Upper lobe of left lung (tissue), 6 donors: ENCODE measurements around the gene MTFP1. TPM values are rescaled to one million over a fixed set of nuclear protein-coding genes. Genes with fewer than 3 reads are reported as not detected.

Experiments used
- ATAC-seq, 2 donors: fragments of 200-7000 bp; cut with Tn5 transposase; one replicate each; pipeline ENCODE4 v1.9.1; 2022; ENCODE audit warnings: mild to moderate bottlenecking in 2 of 2, moderate library complexity in 2 of 2; ENCODE audit not compliant: low FRiP score in 2 of 2
- DNase-seq, 2 donors: peaks; one replicate each; pipeline ENCODE4 v3.0.0-alpha.2; 2019 to 2020
- H3K27ac ChIP-seq, 4 donors: fragments of 200-600 bp; sonication (generic); one replicate each; pipeline ENCODE4 v1.5.1; 2016 to 2019
- H3K27me3 ChIP-seq, 4 donors: fragments of 200-600 bp; sonication (generic); one replicate each; pipeline ENCODE4 v1.5.1; 2017 to 2019
- H3K36me3 ChIP-seq, 4 donors: fragments of 200-600 bp; sonication (generic); one replicate each; pipeline ENCODE4 v1.5.1; 2016 to 2019
- H3K4me1 ChIP-seq, 4 donors: fragments of 200-600 bp; sonication (generic); one replicate each; pipeline ENCODE4 v1.5.1; 2018 to 2019
- H3K4me3 ChIP-seq, 4 donors: fragments of 200-600 bp; sonication (generic); one replicate each; pipeline ENCODE4 v1.5.1; 2017 to 2019; ENCODE audit warnings: mild to moderate bottlenecking in 2 of 4, moderate library complexity in 1 of 4
- H3K9me3 ChIP-seq, 4 donors: fragments of 200-600 bp; sonication (generic); one replicate each; pipeline ENCODE4 v1.5.1; 2018 to 2019
- EP300 ChIP-seq, 4 donors: sonication (generic); formaldehyde crosslinking; IDR thresholded peaks; one replicate each; pipeline ENCODE4 v1.5.1; 2017; ENCODE audit warnings: antibody characterized with exemption in 4 of 4, control low read depth in 2 of 4
- POLR2A ChIP-seq, 4 donors: fragments of 450-650 bp; IDR thresholded peaks; one replicate each; pipeline ENCODE4 v1.5.1; 2016 to 2017; ENCODE audit warnings: antibody characterized with exemption in 4 of 4, mild to moderate bottlenecking in 2 of 4
- POLR2AphosphoS5 ChIP-seq, 2 donors: sonication (generic); formaldehyde crosslinking; IDR thresholded peaks; one replicate each; pipeline ENCODE4 v1.5.1; 2017; ENCODE audit warnings: antibody characterized with exemption in 2 of 2
- WGBS, 2 donors: methylation state at CpG; one replicate each; pipeline ENCODE4 v1.1.5; 2017 to 2018; 5-methylcytosine and 5-hydroxymethylcytosine counted together
- total RNA-seq, 6 donors: library from RNA; depleted of rRNA in 4 of 6; stranded (reverse); fragments of >200 nt in 4 of 6; gene quantifications; one replicate each; pipeline versions ENCODE4 v1.1.0 to v1.2.1, GENCODE V29; 2016 to 2021
- TF ChIP-seq, protein P1 (sequence below), 6 experiments: fragments of 450-650 bp in 4 of 6; fragments of 200-600 bp in 2 of 6; sonication (generic) in 2 of 6; IDR thresholded peaks; one replicate each; pipeline ENCODE4 v1.5.1; 2016 to 2019; ENCODE audit warnings: antibody characterized with exemption in 6 of 6
- donor health status: DM: no; HTN: no; CAD: no; lungs with moderate emphysema.
- donor health status: DM: no; HTN: yes; CAD: no; lungs with severe emphysema.

Gene MTFP1
- total RNA-seq, 6 donors from 2014 or later, result 5.8 to 28.4 (median 12.8) TPM

DNA sequence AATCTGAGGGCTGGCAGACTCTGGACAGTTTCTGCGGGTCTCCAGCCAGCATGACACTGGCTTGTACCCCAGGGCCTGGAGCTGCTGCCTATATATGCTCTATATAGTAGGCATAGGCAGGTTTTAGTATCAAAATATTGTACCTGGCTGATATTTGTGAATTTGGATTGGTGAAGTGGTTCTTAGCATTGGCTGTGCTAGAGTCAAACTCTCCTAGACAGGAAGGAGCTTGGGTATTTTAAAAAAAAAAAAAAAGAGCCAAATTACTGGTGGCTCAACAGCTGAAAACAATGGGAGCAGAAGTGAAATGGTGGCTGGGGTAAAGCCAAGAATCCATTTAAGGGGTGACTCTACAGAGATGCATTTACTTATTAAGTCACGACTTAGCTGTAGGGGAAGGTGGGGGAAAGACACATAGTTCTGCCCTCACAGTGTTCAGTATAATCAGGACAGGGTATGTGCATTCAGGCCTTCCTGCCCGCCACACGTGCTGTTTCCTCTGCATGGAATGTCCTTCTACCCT, 11.0 kb upstream of the MTFP1 start:
- H3K27me3 ChIP-seq, result no peaks in the 10 kb centered on the region
- DNase-seq, result no peak
- TF ChIP-seq POLR2A (IDR thresholded peaks at IDR 0.05) (no peak), POLR2AphosphoS5 (IDR thresholded peaks at IDR 0.05) (no peak), EP300 (IDR thresholded peaks at IDR 0.05) (no peak)
- TF ChIP-seq, protein P1, sequence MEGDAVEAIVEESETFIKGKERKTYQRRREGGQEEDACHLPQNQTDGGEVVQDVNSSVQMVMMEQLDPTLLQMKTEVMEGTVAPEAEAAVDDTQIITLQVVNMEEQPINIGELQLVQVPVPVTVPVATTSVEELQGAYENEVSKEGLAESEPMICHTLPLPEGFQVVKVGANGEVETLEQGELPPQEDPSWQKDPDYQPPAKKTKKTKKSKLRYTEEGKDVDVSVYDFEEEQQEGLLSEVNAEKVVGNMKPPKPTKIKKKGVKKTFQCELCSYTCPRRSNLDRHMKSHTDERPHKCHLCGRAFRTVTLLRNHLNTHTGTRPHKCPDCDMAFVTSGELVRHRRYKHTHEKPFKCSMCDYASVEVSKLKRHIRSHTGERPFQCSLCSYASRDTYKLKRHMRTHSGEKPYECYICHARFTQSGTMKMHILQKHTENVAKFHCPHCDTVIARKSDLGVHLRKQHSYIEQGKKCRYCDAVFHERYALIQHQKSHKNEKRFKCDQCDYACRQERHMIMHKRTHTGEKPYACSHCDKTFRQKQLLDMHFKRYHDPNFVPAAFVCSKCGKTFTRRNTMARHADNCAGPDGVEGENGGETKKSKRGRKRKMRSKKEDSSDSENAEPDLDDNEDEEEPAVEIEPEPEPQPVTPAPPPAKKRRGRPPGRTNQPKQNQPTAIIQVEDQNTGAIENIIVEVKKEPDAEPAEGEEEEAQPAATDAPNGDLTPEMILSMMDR (IDR thresholded peaks at IDR 0.05), result no peak
- peaks cover 9 to 72% (median 29%) of the 10 kb centered on the region in 4 donors for H3K36me3 ChIP-seq
- no peak for ATAC-seq
- H3K9me3 ChIP-seq, result no peaks in the 10 kb centered on the region
- H3K4me1 ChIP-seq, result no peaks in the 10 kb centered on the region
- WGBS, 2 donors, result 87 to 93% methylated on average over 4 of the region's 4 CpGs
- no peak overlapping the region for H3K4me3 ChIP-seq
- H3K27ac ChIP-seq, result no peak overlapping the region

DNA sequence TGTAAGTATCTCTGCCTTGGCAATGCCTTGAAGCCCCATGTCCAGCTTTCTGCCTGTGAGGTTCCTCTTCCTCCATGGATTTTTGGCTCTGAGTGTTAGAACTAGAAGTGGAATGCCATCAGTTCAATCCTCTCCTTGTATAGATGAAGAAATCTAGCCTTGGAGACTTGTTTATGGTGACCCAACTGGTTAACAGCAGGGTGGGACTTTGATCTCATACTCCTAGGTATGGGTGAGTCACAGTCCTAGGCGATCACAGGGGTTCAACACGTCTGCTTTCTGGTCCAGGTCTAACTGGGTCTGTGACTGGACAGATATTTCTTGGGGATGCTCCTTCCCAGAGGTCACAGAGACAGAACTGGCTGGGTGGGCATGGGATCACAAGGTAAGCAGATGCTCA, 9.2 kb upstream of the MTFP1 start:
- TF ChIP-seq, protein P1 (IDR thresholded peaks at IDR 0.05), result no peak
- TF ChIP-seq EP300 (IDR thresholded peaks at IDR 0.05), result no peak
- no peak for TF ChIP-seq POLR2AphosphoS5 (IDR thresholded peaks at IDR 0.05)
- TF ChIP-seq POLR2A (IDR thresholded peaks at IDR 0.05), result no peak
- ATAC-seq, result no peak
- DNase-seq, result no peak
- H3K9me3 ChIP-seq, result no peaks in the 10 kb centered on the region
- no peak overlapping the region for H3K27ac ChIP-seq
- H3K4me3 ChIP-seq, result no peak overlapping the region
- peaks cover 9 to 55% (median 21%) of the 10 kb centered on the region in 4 donors for H3K36me3 ChIP-seq
- 84 to 86% methylated on average over 2 of the region's 2 CpGs for WGBS, 2 donors
- no peaks in the 10 kb centered on the region for H3K27me3 ChIP-seq
- H3K4me1 ChIP-seq, result peaks cover 0 to 8% (median 5%) of the 10 kb centered on the region in 4 donors

DNA sequence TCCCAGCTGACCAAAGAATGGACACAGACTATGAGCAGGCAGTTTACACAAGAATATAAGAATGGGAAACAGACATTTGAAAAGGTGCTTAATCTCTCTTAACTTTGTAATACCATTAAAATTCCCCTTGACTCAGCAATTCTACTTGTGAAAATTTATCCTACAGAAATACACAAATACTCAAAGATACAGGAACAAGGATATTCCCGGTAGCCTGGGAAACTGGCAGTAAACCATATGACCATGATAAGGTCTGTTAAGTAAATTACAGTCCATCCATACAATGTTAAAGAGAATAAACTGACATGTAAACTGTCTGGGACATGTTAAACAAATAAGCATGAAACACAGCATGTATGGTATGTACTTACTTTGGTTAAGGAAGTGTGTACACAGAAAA, 8.7 kb upstream of the MTFP1 start:
- Histone ChIP-seq H3K27me3 (no peaks in the 10 kb centered on the region), H3K36me3 (peaks cover 9 to 55% (median 21%) of the 10 kb centered on the region in 4 donors), H3K4me1 (peaks cover 3 to 12% (median 8%) of the 10 kb centered on the region in 4 donors), H3K9me3 (no peaks in the 10 kb centered on the region), H3K27ac (no peak overlapping the region), H3K4me3 (no peak overlapping the region)
- TF ChIP-seq EP300 (IDR thresholded peaks at IDR 0.05) (no peak), POLR2AphosphoS5 (IDR thresholded peaks at IDR 0.05) (no peak), POLR2A (IDR thresholded peaks at IDR 0.05) (no peak)
- TF ChIP-seq, protein P1 (IDR thresholded peaks at IDR 0.05), result no peak
- DNase-seq (no peak), ATAC-seq (no peak)
- WGBS, 2 donors, result 71 to 77% methylated on average over 1 of the region's 1 CpG

DNA sequence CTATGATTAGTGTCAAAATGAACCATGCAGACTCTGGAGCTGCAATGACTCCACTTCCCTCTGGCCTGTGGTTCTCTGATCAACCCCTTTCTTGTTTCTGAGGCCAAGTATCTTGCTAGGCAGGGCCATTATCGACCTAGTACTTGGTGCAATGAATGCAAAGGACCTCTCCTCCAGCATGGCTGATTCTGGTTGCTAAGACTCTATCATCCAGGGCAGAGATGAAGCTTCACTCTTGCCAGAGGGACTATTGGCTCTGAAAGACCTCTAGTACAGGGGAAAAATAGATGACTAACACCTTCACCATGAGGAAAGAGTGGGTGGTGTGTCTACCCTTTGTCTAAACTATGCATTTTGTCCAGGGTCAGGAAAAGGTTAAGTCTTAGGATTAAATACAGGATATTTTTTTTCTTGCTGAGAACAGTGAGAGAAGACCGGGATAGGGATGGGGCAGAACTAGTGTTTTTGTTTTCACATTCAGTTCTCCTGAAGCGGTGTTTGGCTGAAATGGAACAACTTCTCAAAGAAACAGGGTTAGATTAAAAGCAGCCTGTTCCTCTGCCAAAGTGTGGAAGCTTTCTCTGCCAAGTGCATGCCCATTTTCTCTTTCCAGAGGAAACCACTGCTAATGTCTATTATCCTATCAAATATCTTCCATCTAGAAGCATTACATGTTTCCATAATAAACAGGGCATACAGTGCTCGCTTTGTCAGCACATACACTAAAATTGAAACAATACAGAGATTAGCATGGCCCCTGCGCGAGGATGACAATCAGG, 5.0 kb upstream of the MTFP1 start:
- H3K36me3 ChIP-seq, result peaks cover 9 to 37% (median 19%) of the 10 kb centered on the region in 4 donors
- ATAC-seq (no peak), DNase-seq (no peak)
- peaks cover 29 to 39% (median 36%) of the 10 kb centered on the region in 4 donors for H3K4me1 ChIP-seq
- H3K9me3 ChIP-seq, result no peaks in the 10 kb centered on the region
- 64 to 65% methylated on average over 6 of the region's 6 CpGs for WGBS, 2 donors
- TF ChIP-seq, protein P1 (IDR thresholded peaks at IDR 0.05), result no peak
- no peak for TF ChIP-seq EP300 (IDR thresholded peaks at IDR 0.05)
- TF ChIP-seq POLR2AphosphoS5 (IDR thresholded peaks at IDR 0.05), result no peak
- no peak for TF ChIP-seq POLR2A (IDR thresholded peaks at IDR 0.05)
- H3K27me3 ChIP-seq, result no peaks in the 10 kb centered on the region
- H3K4me3 ChIP-seq, result no peak overlapping the region
- H3K27ac ChIP-seq, result peak overlapping the region in 1 of 4 donors; percentile 98
